ENCODE measurements around the gene APOBEC3A.

Gene APOBEC3A

GRCh38 chr22:38967451-38968450, 10.3 kb downstream of the APOBEC3A start:
- no peak for TF ChIP-seq TAF1 (IDR thresholded peaks at IDR 0.05; ENCODE audit: borderline replicate concordance, insufficient read depth, low read length)
- no peak for TF ChIP-seq POLR2AphosphoS5 (IDR thresholded peaks at IDR 0.05; ENCODE audit: low read depth, low read length)
- TF ChIP-seq SIN3A (IDR thresholded peaks at IDR 0.05; ENCODE audit: borderline replicate concordance, insufficient read depth, low read length) = no peak
- TF ChIP-seq FOXP2 (optimal IDR thresholded peaks at IDR 0.05; ENCODE audit: borderline replicate concordance, extremely low read depth, extremely low read length, insufficient read depth) = no peak
- no peak for TF ChIP-seq REST (IDR thresholded peaks at IDR 0.05; ENCODE audit: insufficient read depth in 1 of 2, low read depth in 2 of 2, low read length in 2 of 2)

DNA sequence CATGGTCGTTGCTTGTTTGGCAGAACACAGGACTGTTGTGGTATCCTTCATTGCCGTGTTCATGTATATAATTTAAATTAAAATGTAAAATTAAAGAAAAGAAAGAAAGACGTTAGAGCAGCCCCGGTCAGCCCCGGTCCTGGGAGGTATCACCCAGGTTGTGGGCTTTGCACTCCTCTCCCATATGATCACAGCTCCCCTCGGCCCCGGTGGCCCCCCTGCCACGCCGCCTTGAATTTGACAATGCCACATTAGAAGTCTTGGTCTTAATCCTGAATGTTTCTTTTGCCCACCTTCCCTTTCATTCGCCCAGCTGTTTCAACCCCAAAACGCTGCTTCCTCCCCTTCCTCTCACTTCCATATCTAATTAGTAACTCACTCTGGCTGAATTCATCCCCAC, 11.4 kb downstream of the APOBEC3A start:
- TF ChIP-seq POLR2AphosphoS5 (IDR thresholded peaks at IDR 0.05; ENCODE audit: low read depth, low read length) (no peak), REST (IDR thresholded peaks at IDR 0.05; ENCODE audit: insufficient read depth in 1 of 2, low read depth in 2 of 2, low read length in 2 of 2) (no peak), SIN3A (IDR thresholded peaks at IDR 0.05; ENCODE audit: borderline replicate concordance, insufficient read depth, low read length) (no peak), FOXP2 (optimal IDR thresholded peaks at IDR 0.05; ENCODE audit: borderline replicate concordance, extremely low read depth, extremely low read length, insufficient read depth) (no peak), TAF1 (IDR thresholded peaks at IDR 0.05; ENCODE audit: borderline replicate concordance, insufficient read depth, low read length) (no peak)

- TF ChIP-seq FOXP2 (optimal IDR thresholded peaks at IDR 0.05; ENCODE audit: borderline replicate concordance, extremely low read depth, extremely low read length, insufficient read depth) (no peak), SIN3A (IDR thresholded peaks at IDR 0.05; ENCODE audit: borderline replicate concordance, insufficient read depth, low read length) (no peak), REST (IDR thresholded peaks at IDR 0.05; ENCODE audit: insufficient read depth in 1 of 2, low read depth in 2 of 2, low read length in 2 of 2) (no peak), TAF1 (IDR thresholded peaks at IDR 0.05; ENCODE audit: borderline replicate concordance, insufficient read depth, low read length) (no peak)
Measured at GRCh38 chr22:38970551-38970950, 13.1 kb downstream of the APOBEC3A start.

GRCh38 chr22:38971202-38971601, 13.8 kb downstream of the APOBEC3A start:
- no peak for TF ChIP-seq FOXP2 (optimal IDR thresholded peaks at IDR 0.05; ENCODE audit: borderline replicate concordance, extremely low read depth, extremely low read length, insufficient read depth)
- TF ChIP-seq SIN3A (IDR thresholded peaks at IDR 0.05; ENCODE audit: borderline replicate concordance, insufficient read depth, low read length) = no peak
- no peak for TF ChIP-seq REST (IDR thresholded peaks at IDR 0.05; ENCODE audit: insufficient read depth in 1 of 2, low read depth in 2 of 2, low read length in 2 of 2)
- TF ChIP-seq POLR2AphosphoS5 (IDR thresholded peaks at IDR 0.05; ENCODE audit: low read depth, low read length) = no peak
- TF ChIP-seq TAF1 (IDR thresholded peaks at IDR 0.05; ENCODE audit: borderline replicate concordance, insufficient read depth, low read length) = no peak
